ENCODE data around the gene CYB5R4. TPM values are rescaled to one million over a fixed set of nuclear protein-coding genes. Genes with fewer than 3 reads are reported as not detected.

The CYB5R4 gene
- total RNA-seq, 1 experiment from 2014 or later = 23.7 TPM

- no peak overlapping the region for H3K4me3 Mint-ChIP-seq (ENCODE audit: unreplicated experiment)
- H3K4me1 Mint-ChIP-seq (ENCODE audit: low read depth, unreplicated experiment) = no peaks in the 10 kb centered on the region
- H3K27ac Mint-ChIP-seq (ENCODE audit: unreplicated experiment) = no peak overlapping the region
- H3K4me1 ChIP-seq = no peaks in the 10 kb centered on the region
- TF ChIP-seq CTCF (IDR thresholded peaks at IDR 0.05; ENCODE audit: insufficient read depth in 1 of 2, low read depth in 1 of 2, low read length in 1 of 2, severe bottlenecking in 1 of 2, unreplicated experiment in 1 of 2) = no peak
- H3K36me3 ChIP-seq (ENCODE audit: control insufficient read depth, insufficient read depth, low read length) = no peaks in the 10 kb centered on the region
- no peaks in the 10 kb centered on the region for H3K9me3 Mint-ChIP-seq (ENCODE audit: unreplicated experiment)
- no peaks in the 10 kb centered on the region for H3K36me3 Mint-ChIP-seq (ENCODE audit: insufficient read depth, unreplicated experiment)
- no peaks in the 10 kb centered on the region for H3K9me3 ChIP-seq
- no TSS peak for BruUV-seq (replicated peaks)
- intact Hi-C loops (cut with micrococcal nuclease; ENCODE audit: unreplicated experiment) = no loop called here
- no peak overlapping the region for H3K4me3 ChIP-seq (ENCODE audit: low read depth, low read length)
- ChIA-PET CTCF (no interaction called here), POLR2A (no interaction called here)
- H3K27me3 Mint-ChIP-seq (ENCODE audit: insufficient read depth, unreplicated experiment) = peaks cover 3% of the 10 kb centered on the region
- DNase-seq = no peak
- H3K27me3 ChIP-seq (replicated peaks; ENCODE audit: control insufficient read depth, insufficient read depth, low read length) = no peaks in the 10 kb centered on the region
Measured at GRCh38 chr6:83815631-83816272, 43.7 kb upstream of the CYB5R4 start.

GRCh38 chr6:83822629-83823169, 36.8 kb upstream of the CYB5R4 start:
- Mint-ChIP-seq H3K27ac (ENCODE audit: unreplicated experiment) (no peak overlapping the region), H3K27me3 (ENCODE audit: insufficient read depth, unreplicated experiment) (no peaks in the 10 kb centered on the region), H3K4me1 (ENCODE audit: low read depth, unreplicated experiment) (no peaks in the 10 kb centered on the region), H3K36me3 (ENCODE audit: insufficient read depth, unreplicated experiment) (no peaks in the 10 kb centered on the region), H3K9me3 (ENCODE audit: unreplicated experiment) (no peaks in the 10 kb centered on the region), H3K4me3 (ENCODE audit: unreplicated experiment) (no peak overlapping the region)
- ChIA-PET POLR2A (no interaction called here), CTCF (no interaction called here)
- Histone ChIP-seq H3K36me3 (ENCODE audit: control insufficient read depth, insufficient read depth, low read length) (no peaks in the 10 kb centered on the region), H3K4me1 (no peaks in the 10 kb centered on the region), H3K9me3 (no peaks in the 10 kb centered on the region), H3K27me3 (replicated peaks; ENCODE audit: control insufficient read depth, insufficient read depth, low read length) (no peaks in the 10 kb centered on the region), H3K4me3 (ENCODE audit: low read depth, low read length) (no peak overlapping the region)
- BruUV-seq (replicated peaks) = no TSS peak
- intact Hi-C loops (cut with micrococcal nuclease; ENCODE audit: unreplicated experiment) = no loop called here
- DNase-seq = no peak
- TF ChIP-seq CTCF (IDR thresholded peaks at IDR 0.05; ENCODE audit: insufficient read depth in 1 of 2, low read depth in 1 of 2, low read length in 1 of 2, severe bottlenecking in 1 of 2, unreplicated experiment in 1 of 2) = no peak

- Mint-ChIP-seq H3K9me3 (ENCODE audit: unreplicated experiment) (no peaks in the 10 kb centered on the region), H3K36me3 (ENCODE audit: insufficient read depth, unreplicated experiment) (no peaks in the 10 kb centered on the region), H3K4me3 (ENCODE audit: unreplicated experiment) (no peak overlapping the region), H3K27me3 (ENCODE audit: insufficient read depth, unreplicated experiment) (no peaks in the 10 kb centered on the region), H3K27ac (ENCODE audit: unreplicated experiment) (no peak overlapping the region), H3K4me1 (ENCODE audit: low read depth, unreplicated experiment) (no peaks in the 10 kb centered on the region)
- TF ChIP-seq CTCF (IDR thresholded peaks at IDR 0.05; ENCODE audit: insufficient read depth in 1 of 2, low read depth in 1 of 2, low read length in 1 of 2, severe bottlenecking in 1 of 2, unreplicated experiment in 1 of 2) = no peak
- POLR2A ChIA-PET = no interaction called here
- BruUV-seq (replicated peaks) = no TSS peak
- no peaks in the 10 kb centered on the region for H3K4me1 ChIP-seq
- no peak for DNase-seq
- no peaks in the 10 kb centered on the region for H3K36me3 ChIP-seq (ENCODE audit: control insufficient read depth, insufficient read depth, low read length)
- CTCF ChIA-PET = no interaction called here
- no peak overlapping the region for H3K4me3 ChIP-seq (ENCODE audit: low read depth, low read length)
- intact Hi-C loops (cut with micrococcal nuclease; ENCODE audit: unreplicated experiment) = no loop called here
- H3K9me3 ChIP-seq = no peaks in the 10 kb centered on the region
- no peaks in the 10 kb centered on the region for H3K27me3 ChIP-seq (replicated peaks; ENCODE audit: control insufficient read depth, insufficient read depth, low read length)
Measured at GRCh38 chr6:83824388-83824801, 35.1 kb upstream of the CYB5R4 start.
